SK-N-SH (cell line): ENCODE data around the gene SNRPA1. TPM values are rescaled to one million over a fixed set of nuclear protein-coding genes. Genes with fewer than 3 reads are reported as not detected.

Experiments used
- CTCF ChIA-PET: fragments of 300-600, 350-600 bp; formaldehyde crosslinking; extraction: SDS; loops from one replicate; lab custom pipeline; 2021; lab: Yijun Ruan, JAX
- POLR2A ChIA-PET: fragments of 350-600 bp; sonication (Branson Sonifier 250); formaldehyde crosslinking; extraction: SDS; loops from one replicate; lab custom pipeline; 2020; ENCODE audit warnings: antibody characterized with exemption, inconsistent platforms; lab: Yijun Ruan, JAX
- DNase-seq: peaks from one replicate; pipeline ENCODE4 v3.0.0; 2012
- H2AFZ ChIP-seq: fragments of 200-600 bp; sonication (generic); 2 replicates; pipeline ENCODE4 v1.8.1; 2016; ENCODE audit warnings: antibody characterized with exemption, mild to moderate bottlenecking, low read depth
- H3F3A ChIP-seq: fragments of 200-600 bp; sonication (generic); replicated peaks from 2 replicates; pipeline ENCODE3; 2016; ENCODE audit warnings: antibody characterized with exemption, mild to moderate bottlenecking; ENCODE audit not compliant: insufficient read depth
- H3K27ac ChIP-seq, 2 experiments: fragments of 200-500 bp in 1 of 2; fragments of 200-600 bp in 1 of 2; sonication (Bioruptor generic) in 1 of 2; sonication (generic), shearing (Covaris generic) in 1 of 2; 2 replicates each; pipeline versions ENCODE4 v1.5.1 to v1.6.1; 2014 to 2016; ENCODE audit warnings: low read depth in 2 of 2, inconsistent platforms in 1 of 2, low read length in 1 of 2, mild to moderate bottlenecking in 1 of 2, mixed read lengths in 1 of 2
- H3K27me3 ChIP-seq: fragments of 200-600 bp; sonication (generic), shearing (Covaris generic); 2 replicates; pipeline ENCODE4 v1.6.1; 2016; ENCODE audit warnings: mixed run types; ENCODE audit not compliant: insufficient read depth
- H3K36me3 ChIP-seq, 2 experiments: fragments of 200-500 bp in 1 of 2; fragments of 200-600 bp in 1 of 2; sonication (Bioruptor generic) in 1 of 2; sonication (generic) in 1 of 2; replicated peaks in 1 of 2; 2 replicates each; pipeline versions ENCODE3 to v1.5.1; 2014 to 2016; ENCODE audit warnings: low read length in 1 of 2, mild to moderate bottlenecking in 1 of 2; ENCODE audit not compliant: insufficient read depth in 2 of 2, control insufficient read depth in 1 of 2
- H3K4me1 ChIP-seq, 2 experiments: fragments of 200-500 bp in 1 of 2; fragments of 200-600 bp in 1 of 2; sonication (Bioruptor generic) in 1 of 2; sonication (generic), shearing (Covaris generic) in 1 of 2; 2 replicates each; pipeline versions ENCODE4 v1.5.1 to v1.6.1; 2014 to 2016; ENCODE audit warnings: low read depth in 1 of 2, low read length in 1 of 2, mixed run types in 1 of 2; ENCODE audit not compliant: insufficient read depth in 2 of 2, control insufficient read depth in 1 of 2
- H3K4me2 ChIP-seq: fragments of 200-600 bp; sonication (generic), shearing (Covaris generic); 2 replicates; pipeline ENCODE4 v1.6.1; 2017; ENCODE audit warnings: mixed run types
- H3K4me3 ChIP-seq, 2 experiments: fragments of 200-500 bp in 1 of 2; fragments of 200-600 bp in 1 of 2; sonication (Bioruptor generic) in 1 of 2; sonication (generic), shearing (Covaris generic) in 1 of 2; 2 replicates each; pipeline versions ENCODE4 v1.5.1 to v1.8.1; 2014 to 2016; ENCODE audit warnings: low read depth in 2 of 2, inconsistent platforms in 1 of 2, low read length in 1 of 2, mild to moderate bottlenecking in 1 of 2, mixed read lengths in 1 of 2, moderate library complexity in 1 of 2
- H3K79me2 ChIP-seq: fragments of 200-600 bp; sonication (generic); 2 replicates; pipeline ENCODE4 v1.8.1; 2017; ENCODE audit warnings: mild to moderate bottlenecking; ENCODE audit not compliant: insufficient read depth
- H3K9ac ChIP-seq: fragments of 200-600 bp; sonication (generic); 2 replicates; pipeline ENCODE4 v1.6.1; 2017; ENCODE audit warnings: mixed run types
- H3K9me2 ChIP-seq: fragments of 200-600 bp; sonication (generic); 2 replicates; pipeline ENCODE4 v1.6.1; 2017; ENCODE audit warnings: mixed run types
- H3K9me3 ChIP-seq: fragments of 200-600 bp; sonication (generic); 2 replicates; pipeline ENCODE4 v1.6.1; 2017; ENCODE audit warnings: mixed run types, mild to moderate bottlenecking, moderate library complexity
- H4K20me1 ChIP-seq: fragments of 200-600 bp; sonication (generic); 2 replicates; pipeline ENCODE4 v1.6.1; 2017; ENCODE audit warnings: mild to moderate bottlenecking, mixed run types; ENCODE audit not compliant: insufficient read depth
- CHD2 ChIP-seq: fragments of 150-350 bp; IDR thresholded peaks from 2 replicates; pipeline ENCODE4 v1.6.1; 2018; ENCODE audit warnings: low read length; ENCODE audit not compliant: partially characterized antibody
- CTCF ChIP-seq: fragments of 200-600 bp; sonication (generic); IDR thresholded peaks from 2 replicates; pipeline ENCODE4 v1.6.1; 2017; ENCODE audit warnings: antibody characterized with exemption, mild to moderate bottlenecking, moderate library complexity
- ELF1 ChIP-seq: IDR thresholded peaks from 2 replicates; pipeline ENCODE4 v1.4.0; 2012
- EZH2phosphoT487 ChIP-seq: fragments of 200-600 bp; sonication (generic); IDR thresholded peaks from 2 replicates; pipeline ENCODE4 v1.6.1; 2017; ENCODE audit warnings: low read depth, mixed run types, mild to moderate bottlenecking, antibody characterized with exemption, moderate library complexity, borderline replicate concordance
- FOSL2 ChIP-seq: IDR thresholded peaks from 2 replicates; pipeline ENCODE4 v1.4.0; 2012; ENCODE audit warnings: low read depth, mild to moderate bottlenecking, moderate library complexity, borderline replicate concordance
- GATA2 ChIP-seq: sonication (generic); formaldehyde crosslinking; IDR thresholded peaks from 2 replicates; pipeline ENCODE4 v1.5.0; 2020; ENCODE audit warnings: mild to moderate bottlenecking, missing genetic modification reagents
- JUND ChIP-seq: IDR thresholded peaks from 2 replicates; pipeline ENCODE4 v1.4.0; 2012
- NFIC ChIP-seq: IDR thresholded peaks from 2 replicates; pipeline ENCODE4 v1.4.0; 2012; ENCODE audit warnings: borderline replicate concordance
- NRF1 ChIP-seq: IDR thresholded peaks from 2 replicates; pipeline ENCODE4 v1.6.1; 2012; ENCODE audit warnings: low read depth, mild to moderate bottlenecking, low read length
- PBX3 ChIP-seq: IDR thresholded peaks from 2 replicates; pipeline ENCODE4; 2012
- POLR2AphosphoS5 ChIP-seq: IDR thresholded peaks from 2 replicates; pipeline ENCODE4 v1.6.1; 2012; ENCODE audit warnings: low read depth, low read length
- RAD21 ChIP-seq: IDR thresholded peaks from 2 replicates; pipeline ENCODE4 v1.6.1; 2012; ENCODE audit warnings: mild to moderate bottlenecking, low read length
- REST ChIP-seq: IDR thresholded peaks from 2 replicates; pipeline ENCODE4 v1.6.1; 2012; ENCODE audit warnings: mild to moderate bottlenecking, low read depth, low read length, moderate library complexity
- RFX5 ChIP-seq: IDR thresholded peaks from 2 replicates; pipeline ENCODE4 v1.6.1; 2012; ENCODE audit warnings: mild to moderate bottlenecking, improper control_type of control experiment, low read length
- SIN3A ChIP-seq: IDR thresholded peaks from 2 replicates; pipeline ENCODE4 v1.6.1; 2012; ENCODE audit warnings: low read depth, mild to moderate bottlenecking, low read length, moderate library complexity, borderline replicate concordance
- SMC3 ChIP-seq: IDR thresholded peaks from 2 replicates; pipeline ENCODE4 v1.6.1; 2012; ENCODE audit warnings: low read depth, low read length, improper control_type of control experiment
- TCF12 ChIP-seq: IDR thresholded peaks from 2 replicates; pipeline ENCODE4 v1.4.0; 2012
- ZBTB33 ChIP-seq: IDR thresholded peaks from 2 replicates; pipeline ENCODE4 v1.4.0; 2012; ENCODE audit warnings: low read depth, borderline replicate concordance
- WGBS: methylation state at CpG from one replicate; pipeline ENCODE4 v1.1.6; 2017; ENCODE audit warnings: low lambda C conversion rate; 5-methylcytosine and 5-hydroxymethylcytosine counted together
- polyA plus RNA-seq, 3 experiments: library from polyadenylated mRNA; depleted of rRNA; stranded (reverse); fragments of >200 nt; gene quantifications; 2 replicates each; pipeline ENCODE4 v1.2.3, GENCODE V29; 2012

SNRPA1 gene
- polyA plus RNA-seq, 1 of the 3 experiments (the other 2 are of a cell fraction): 62.3 TPM

GRCh38 chr15:101329867-101330380 is 34.9 kb upstream of the SNRPA1 start:
- no peaks in the 10 kb centered on the region for H3K9me3 ChIP-seq
- peaks cover 8% of the 10 kb centered on the region; the same call in 1 of the 2 replicates for H3K27me3 ChIP-seq
- ChIA-PET CTCF (no interaction called here), POLR2A (no interaction called here)
- no peaks in the 10 kb centered on the region for H3F3A ChIP-seq
- H3K9me2 ChIP-seq: no peaks in the 10 kb centered on the region
- no peaks in the 10 kb centered on the region for H3K79me2 ChIP-seq
- no peaks in the 10 kb centered on the region for H3K4me1 ChIP-seq
- no peak overlapping the region for H2AFZ ChIP-seq
- H3K36me3 ChIP-seq: no peaks in the 10 kb centered on the region
- no peak overlapping the region for H3K4me3 ChIP-seq
- H4K20me1 ChIP-seq: no peaks in the 10 kb centered on the region
- 44% methylated on average over 9 of the region's 9 CpGs for WGBS
- H3K4me2 ChIP-seq: no peak overlapping the region
- TF ChIP-seq REST (no peak), POLR2AphosphoS5 (no peak), CTCF (no peak), NRF1 (no peak), TCF12 (no peak), RAD21 (no peak), JUND (no peak), NFIC (no peak), SIN3A (no peak), RFX5 (no peak), PBX3 (no peak), FOSL2 (no peak), ZBTB33 (no peak), CHD2 (no peak), EZH2phosphoT487 (no peak), SMC3 (no peak), GATA2 (CRISPR knock-in tag) (no peak), ELF1 (no peak)
- H3K9ac ChIP-seq: no peak overlapping the region
- H3K27ac ChIP-seq: no peak overlapping the region
- DNase-seq: no peak
